Calu3 (cell line): ENCODE results near the gene BBOX1. TPM values are rescaled to one million over a fixed set of nuclear protein-coding genes. Genes with fewer than 3 reads are reported as not detected.

ENCODE experiments used
- BruUV-seq: library from RNA; stranded (reverse); fragments of 400-500 nt; replicated peaks from 2 replicates; lab custom pipeline; 2021; lab: Mats Ljungman, UMichigan
- CTCF ChIA-PET: fragments of 300-600 bp; sonication (Branson Sonifier 250); formaldehyde crosslinking; loops from one replicate; lab custom pipeline; 2022; ENCODE audit warnings: antibody characterized with exemption; lab: Charles Lee
- DNase-seq: peaks from one replicate; pipeline ENCODE4 v3.0.0; 2022
- H3K27ac Mint-ChIP-seq: one replicate; pipeline ENCODE4 v1.8.0; 2022; ENCODE audit warnings: mixed read lengths; ENCODE audit not compliant: unreplicated experiment
- H3K27me3 Mint-ChIP-seq: one replicate; pipeline ENCODE4 v1.8.0; 2022; ENCODE audit warnings: mixed read lengths; ENCODE audit not compliant: unreplicated experiment
- H3K36me3 Mint-ChIP-seq: one replicate; pipeline ENCODE4 v1.8.0; 2022; ENCODE audit warnings: mild to moderate bottlenecking, moderate library complexity, mixed read lengths; ENCODE audit not compliant: insufficient read depth, unreplicated experiment
- H3K4me1 Mint-ChIP-seq: one replicate; pipeline ENCODE4 v1.8.0; 2022; ENCODE audit warnings: mild to moderate bottlenecking, low read depth, mixed read lengths; ENCODE audit not compliant: unreplicated experiment
- H3K4me3 Mint-ChIP-seq: one replicate; pipeline ENCODE4 v1.8.0; 2022; ENCODE audit warnings: mild to moderate bottlenecking, low read depth, moderate library complexity, mixed read lengths; ENCODE audit not compliant: unreplicated experiment
- H3K9me3 Mint-ChIP-seq: one replicate; pipeline ENCODE4 v1.8.0; 2022; ENCODE audit warnings: low read depth, mixed read lengths; ENCODE audit not compliant: unreplicated experiment
- intact Hi-C: fragments of 100-400 bp; cut with micrococcal nuclease; formaldehyde crosslinking; loops from one replicate; pipeline ENCODE4 v1.10.0; 2022; ENCODE audit not compliant: unreplicated experiment
- total RNA-seq: library from RNA; stranded (reverse); gene quantifications from 2 replicates; pipeline ENCODE4 v1.2.3, GENCODE V29; 2022
- TF ChIP-seq, protein P1 (sequence below): fragments of 200-600 bp; IDR thresholded peaks from one replicate; pipeline ENCODE4 v1.8.0; 2022; ENCODE audit warnings: antibody characterized with exemption; ENCODE audit not compliant: unreplicated experiment

Gene BBOX1
- total RNA-seq, 1 experiment from 2014 or later, result not detected

DNA sequence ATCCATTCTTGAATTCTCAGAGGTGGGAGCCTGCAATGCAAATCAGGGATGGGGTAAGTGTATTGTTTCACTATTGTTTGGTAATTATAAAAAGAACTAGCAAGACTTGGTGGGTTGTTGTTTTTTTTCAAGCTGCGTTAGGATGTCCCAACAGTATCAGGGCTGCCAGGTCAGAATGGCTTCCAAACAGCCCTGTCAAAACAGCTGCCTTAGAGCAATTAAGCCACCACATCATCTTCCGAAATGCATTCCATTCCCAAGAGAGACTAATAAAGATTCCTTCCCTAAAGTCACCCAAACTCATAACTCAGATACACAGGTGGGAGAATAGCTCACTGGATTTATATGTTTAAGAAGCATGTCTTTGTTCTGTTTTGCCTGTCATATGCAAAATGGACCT is 23.5 kb downstream of the BBOX1 start:
- H3K4me1 Mint-ChIP-seq, result no peaks in the 10 kb centered on the region
- intact Hi-C loops, result no loop called here
- no peaks in the 10 kb centered on the region for H3K36me3 Mint-ChIP-seq
- no peak overlapping the region for H3K4me3 Mint-ChIP-seq
- H3K27ac Mint-ChIP-seq, result no peak overlapping the region
- DNase-seq, result no peak
- CTCF ChIA-PET, result no interaction called here
- TF ChIP-seq, protein P1, sequence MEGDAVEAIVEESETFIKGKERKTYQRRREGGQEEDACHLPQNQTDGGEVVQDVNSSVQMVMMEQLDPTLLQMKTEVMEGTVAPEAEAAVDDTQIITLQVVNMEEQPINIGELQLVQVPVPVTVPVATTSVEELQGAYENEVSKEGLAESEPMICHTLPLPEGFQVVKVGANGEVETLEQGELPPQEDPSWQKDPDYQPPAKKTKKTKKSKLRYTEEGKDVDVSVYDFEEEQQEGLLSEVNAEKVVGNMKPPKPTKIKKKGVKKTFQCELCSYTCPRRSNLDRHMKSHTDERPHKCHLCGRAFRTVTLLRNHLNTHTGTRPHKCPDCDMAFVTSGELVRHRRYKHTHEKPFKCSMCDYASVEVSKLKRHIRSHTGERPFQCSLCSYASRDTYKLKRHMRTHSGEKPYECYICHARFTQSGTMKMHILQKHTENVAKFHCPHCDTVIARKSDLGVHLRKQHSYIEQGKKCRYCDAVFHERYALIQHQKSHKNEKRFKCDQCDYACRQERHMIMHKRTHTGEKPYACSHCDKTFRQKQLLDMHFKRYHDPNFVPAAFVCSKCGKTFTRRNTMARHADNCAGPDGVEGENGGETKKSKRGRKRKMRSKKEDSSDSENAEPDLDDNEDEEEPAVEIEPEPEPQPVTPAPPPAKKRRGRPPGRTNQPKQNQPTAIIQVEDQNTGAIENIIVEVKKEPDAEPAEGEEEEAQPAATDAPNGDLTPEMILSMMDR, result no peak
- no peaks in the 10 kb centered on the region for H3K27me3 Mint-ChIP-seq
- no TSS peak for BruUV-seq
- no peaks in the 10 kb centered on the region for H3K9me3 Mint-ChIP-seq

DNA sequence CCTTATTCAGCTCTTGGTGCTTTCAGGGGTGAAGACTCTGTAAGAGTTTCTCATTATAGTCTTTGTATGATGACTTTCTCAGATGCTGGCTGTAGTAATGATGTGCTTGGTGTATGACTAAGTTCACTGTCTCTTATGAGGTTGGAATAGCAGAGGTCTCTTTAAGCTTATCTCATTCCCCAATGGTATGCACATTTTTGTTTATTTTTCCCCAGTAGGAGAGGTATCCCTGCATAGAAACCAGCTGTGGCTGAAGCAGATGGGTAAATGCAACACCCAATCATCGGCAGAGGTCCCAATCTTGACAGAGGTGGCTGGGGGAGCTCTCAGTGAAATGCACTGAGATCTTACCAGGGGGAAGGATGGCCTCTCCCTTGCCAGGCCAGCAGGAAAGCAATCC is 34.6 kb downstream of the BBOX1 start:
- DNase-seq, result no peak
- BruUV-seq, result no TSS peak
- TF ChIP-seq, protein P1, result no peak
- intact Hi-C loops, result no loop called here
- CTCF ChIA-PET, result no interaction called here
- Mint-ChIP-seq H3K4me3 (no peak overlapping the region), H3K9me3 (peaks cover 3% of the 10 kb centered on the region), H3K36me3 (no peaks in the 10 kb centered on the region), H3K27ac (no peak overlapping the region), H3K4me1 (no peaks in the 10 kb centered on the region), H3K27me3 (peaks cover 14% of the 10 kb centered on the region)

DNA sequence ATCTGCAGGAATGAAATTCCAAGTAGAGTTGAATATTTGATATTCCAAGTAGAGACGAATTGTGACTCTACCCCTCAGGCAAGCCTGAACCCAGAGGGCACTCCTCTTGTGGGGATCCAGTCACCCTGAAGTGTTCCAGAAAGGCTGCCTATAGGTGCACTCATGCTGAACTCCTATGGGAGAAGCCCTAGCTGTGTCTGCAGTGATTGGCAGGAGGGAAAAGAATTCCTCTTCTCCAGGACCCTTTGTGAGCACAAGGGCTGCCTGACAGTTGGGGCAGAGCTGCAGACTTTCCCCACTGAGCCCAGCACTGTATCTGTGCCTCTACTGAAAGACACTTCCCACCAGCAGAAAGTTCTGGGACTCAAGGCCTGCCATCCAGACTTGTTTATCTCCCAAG is 35.0 kb downstream of the BBOX1 start:
- peaks cover 3% of the 10 kb centered on the region for H3K9me3 Mint-ChIP-seq
- CTCF ChIA-PET, result no interaction called here
- no peaks in the 10 kb centered on the region for H3K4me1 Mint-ChIP-seq
- no peak overlapping the region for H3K27ac Mint-ChIP-seq
- no peak overlapping the region for H3K4me3 Mint-ChIP-seq
- no TSS peak for BruUV-seq
- TF ChIP-seq, protein P1, result no peak
- H3K36me3 Mint-ChIP-seq, result no peaks in the 10 kb centered on the region
- peaks cover 14% of the 10 kb centered on the region for H3K27me3 Mint-ChIP-seq
- no peak for DNase-seq
- intact Hi-C loops, result no loop called here

DNA sequence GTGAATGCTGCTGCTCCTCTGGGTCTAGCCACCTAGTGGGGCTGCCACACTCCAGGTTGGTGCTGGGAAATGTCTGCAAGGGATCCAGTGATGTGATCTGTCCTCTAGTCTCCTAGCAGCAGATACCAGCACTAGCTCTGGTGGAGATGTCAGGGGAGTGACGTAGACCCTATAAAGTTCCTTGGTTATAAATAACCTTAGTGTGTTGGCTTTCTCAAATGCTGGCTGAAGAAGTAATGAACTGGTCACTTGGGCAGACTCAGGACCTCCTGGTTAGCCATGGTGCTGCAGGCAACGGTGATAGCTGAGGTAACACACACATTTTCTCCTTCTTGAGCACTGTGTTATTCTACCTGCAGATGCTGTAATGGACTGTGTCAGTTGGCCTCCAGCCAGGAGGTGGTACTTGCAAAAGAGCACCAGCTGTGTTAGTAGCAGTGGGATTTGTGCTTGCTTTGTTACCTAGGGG is 35.5 kb downstream of the BBOX1 start:
- H3K36me3 Mint-ChIP-seq, result no peaks in the 10 kb centered on the region
- H3K4me3 Mint-ChIP-seq, result no peak overlapping the region
- H3K9me3 Mint-ChIP-seq, result peaks cover 3% of the 10 kb centered on the region
- H3K27ac Mint-ChIP-seq, result no peak overlapping the region
- intact Hi-C loops, result no loop called here
- BruUV-seq, result no TSS peak
- CTCF ChIA-PET, result no interaction called here
- H3K27me3 Mint-ChIP-seq, result peaks cover 14% of the 10 kb centered on the region
- DNase-seq, result no peak
- no peaks in the 10 kb centered on the region for H3K4me1 Mint-ChIP-seq
- TF ChIP-seq, protein P1, result no peak
